ENCODE results near the gene ZKSCAN8. TPM values are rescaled to one million over a fixed set of nuclear protein-coding genes. Genes with fewer than 3 reads are reported as not detected.

ZKSCAN8 gene
- total and polyA plus RNA-seq, 2 donors (not counting 3 experiments of a cell fraction or from before 2014, with no cell fraction given) = 9.4 to 19.7 TPM

DNA sequence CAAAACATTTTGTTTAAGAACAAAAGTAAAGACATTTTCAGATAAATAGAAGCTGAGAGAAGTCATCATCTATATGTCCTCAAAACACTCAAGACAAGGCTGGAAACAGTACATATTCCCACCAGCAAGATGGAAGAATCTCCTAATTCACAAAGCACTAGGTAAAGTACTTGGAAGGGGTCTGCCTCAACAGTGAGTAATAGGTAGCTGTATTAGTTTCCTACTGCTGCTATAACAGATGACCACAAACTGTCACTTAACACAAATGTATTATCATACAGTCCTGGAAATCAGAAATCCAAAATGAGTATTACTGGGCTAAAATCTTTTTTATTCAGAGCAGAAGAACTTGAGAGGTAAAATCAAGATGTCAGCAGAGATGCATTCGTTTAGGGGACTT is 40.6 kb downstream of the ZKSCAN8 start:
- Histone ChIP-seq H3K4me1 (ENCODE audit: control insufficient read depth, extremely low read depth, insufficient read depth, low read length) (no peaks in the 10 kb centered on the region), H3K27ac (ENCODE audit: insufficient read depth, low read depth, low read length) (no peak overlapping the region), H3K36me3 (ENCODE audit: control insufficient read depth in 2 of 2, extremely low read depth in 1 of 2, insufficient read depth in 2 of 2, low read length in 2 of 2) (no peaks in the 10 kb centered on the region), H4K20me1 (replicated peaks; ENCODE audit: control insufficient read depth, extremely low read depth, insufficient read depth, low read length) (no peaks in the 10 kb centered on the region), H3K9me1 (replicated peaks; ENCODE audit: control insufficient read depth, extremely low read depth, insufficient read depth, low read length) (no peaks in the 10 kb centered on the region), H3K4me2 (ENCODE audit: insufficient read depth, low read length) (no peak overlapping the region), H2AFZ (ENCODE audit: low read depth, low read length) (no peak overlapping the region), H3K79me2 (ENCODE audit: control insufficient read depth, insufficient read depth, low read length) (no peaks in the 10 kb centered on the region), H3K4me3 (replicated peaks in 1 of 3; ENCODE audit: insufficient read depth in 1 of 3, low read depth in 1 of 3, low read length in 3 of 3) (no peak overlapping the region), H3K9me3 (replicated peaks; ENCODE audit: control insufficient read depth, insufficient read depth, low read length) (no peaks in the 10 kb centered on the region), H3K9ac (replicated peaks; ENCODE audit: extremely low read depth, insufficient read depth, low read length) (no peak overlapping the region), H3K27me3 (ENCODE audit: control insufficient read depth in 2 of 2, insufficient read depth in 2 of 2, low read length in 2 of 2) (no peaks in the 10 kb centered on the region)
- TF ChIP-seq POLR2AphosphoS5 (IDR thresholded peaks at IDR 0.05; ENCODE audit: insufficient read depth, low read depth, low read length) (no peak), JUN (IDR thresholded peaks at IDR 0.05; ENCODE audit: borderline replicate concordance, insufficient read depth, insufficient read length, low read depth) (no peak), GATA2 (IDR thresholded peaks at IDR 0.05; ENCODE audit: insufficient read depth, insufficient read length, low read depth, low read length) (no peak), CTCF (IDR thresholded peaks at IDR 0.05; ENCODE audit: extremely low read depth in 1 of 2, insufficient read depth in 1 of 2, low read depth in 1 of 2, low read length in 2 of 2) (no peak), EZH2 (IDR thresholded peaks at IDR 0.05; ENCODE audit: borderline replicate concordance, low read depth, low read length, severe bottlenecking) (no peak), MAX (IDR thresholded peaks at IDR 0.05; ENCODE audit: insufficient read depth, insufficient read length) (no peak), FOS (IDR thresholded peaks at IDR 0.05; ENCODE audit: borderline replicate concordance, insufficient read depth, low read length) (no peak), MYC (IDR thresholded peaks at IDR 0.05; ENCODE audit: low read depth, low read length) (no peak), POLR2A (IDR thresholded peaks at IDR 0.05; ENCODE audit: low read depth, low read length) (no peak)
- ChIA-PET CTCF (no interaction called here), POLR2A (no interaction called here)
- BruUV-seq (replicated peaks) = no TSS peak
- intact Hi-C loops (cut with micrococcal nuclease) = no loop called here
- dilution Hi-C loops (cut with MboI; ENCODE audit: extremely low pct_ligation_motif_present, low sequenced_read_pairs) = no loop called here
- DNase-seq (ENCODE audit: low read depth, low spot score) (no peak), FAIRE-seq (no peak)

All from endothelial cell of umbilical vein (primary cell).